Skin of body (tissue), 2 donors: ENCODE measurements around the gene GPSM1. TPM values are rescaled to one million over a fixed set of nuclear protein-coding genes. Genes with fewer than 3 reads are reported as not detected.

Experiments
- DNase-seq: peaks from one replicate; lab custom pipeline; 2025; lab: John Stamatoyannopoulos, UW
- total RNA-seq: library from RNA; depleted of rRNA; stranded (reverse); fragments of >200 nt; gene quantifications from one replicate; pipeline ENCODE4 v1.2.3, GENCODE V29; 2014

GPSM1 gene
- total RNA-seq, 1 donor from 2014 or later: 18.6 TPM

GRCh38 chr9:136373300-136374182 lies 46.2 kb downstream of the GPSM1 start, which contains the start of gene CARD9:
CARD9 (minus strand) TSS chr9:136373669; CDS start chr9:136372078, 1,591 bp downstream.
- DNase-seq: no peak

DNA sequence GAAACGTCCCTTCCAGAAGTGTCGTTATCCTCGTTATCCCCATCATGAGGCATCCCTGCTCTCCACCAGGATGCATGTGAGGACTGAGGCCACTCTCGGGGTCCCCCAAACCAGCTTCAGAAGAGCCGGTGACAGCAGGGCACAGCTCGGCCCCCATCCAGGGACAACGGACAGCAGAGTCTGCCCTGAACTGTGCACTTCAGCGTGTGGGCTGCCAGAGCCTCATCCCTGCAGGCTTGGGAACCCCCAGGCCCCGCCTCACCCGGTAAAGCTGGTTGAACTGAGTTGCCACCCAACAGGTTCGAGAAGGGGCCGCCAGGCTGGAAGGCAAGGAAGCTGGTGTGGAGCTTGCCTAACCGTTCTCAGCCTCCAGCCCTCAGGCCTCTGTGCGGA lies 46.8 kb downstream of the GPSM1 start:
- no peak for DNase-seq

DNA sequence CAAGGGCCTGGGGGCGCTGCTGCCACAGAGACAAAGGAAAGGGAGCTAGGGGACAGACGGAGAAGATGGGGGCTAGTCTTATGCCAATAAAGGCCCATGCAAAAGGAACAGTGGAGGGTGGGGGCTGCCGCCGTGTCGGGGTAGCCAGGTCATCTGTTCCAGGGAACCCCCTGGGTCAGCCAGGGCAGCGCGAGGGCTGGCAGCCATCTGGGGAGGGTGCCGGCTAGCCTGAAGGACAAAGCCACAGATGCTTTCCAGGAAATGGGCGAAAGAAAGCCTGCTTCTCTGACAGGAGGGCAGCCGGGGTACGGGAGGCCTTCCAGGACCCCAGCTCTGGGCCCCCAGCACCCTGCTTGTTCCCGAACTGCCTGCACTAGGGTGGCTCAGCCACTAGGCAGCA lies 47.8 kb downstream of the GPSM1 start:
- DNase-seq: no peak

- DNase-seq: no peak
Observed at GRCh38 chr9:136376457-136376856, 49.1 kb downstream of the GPSM1 start.

DNA sequence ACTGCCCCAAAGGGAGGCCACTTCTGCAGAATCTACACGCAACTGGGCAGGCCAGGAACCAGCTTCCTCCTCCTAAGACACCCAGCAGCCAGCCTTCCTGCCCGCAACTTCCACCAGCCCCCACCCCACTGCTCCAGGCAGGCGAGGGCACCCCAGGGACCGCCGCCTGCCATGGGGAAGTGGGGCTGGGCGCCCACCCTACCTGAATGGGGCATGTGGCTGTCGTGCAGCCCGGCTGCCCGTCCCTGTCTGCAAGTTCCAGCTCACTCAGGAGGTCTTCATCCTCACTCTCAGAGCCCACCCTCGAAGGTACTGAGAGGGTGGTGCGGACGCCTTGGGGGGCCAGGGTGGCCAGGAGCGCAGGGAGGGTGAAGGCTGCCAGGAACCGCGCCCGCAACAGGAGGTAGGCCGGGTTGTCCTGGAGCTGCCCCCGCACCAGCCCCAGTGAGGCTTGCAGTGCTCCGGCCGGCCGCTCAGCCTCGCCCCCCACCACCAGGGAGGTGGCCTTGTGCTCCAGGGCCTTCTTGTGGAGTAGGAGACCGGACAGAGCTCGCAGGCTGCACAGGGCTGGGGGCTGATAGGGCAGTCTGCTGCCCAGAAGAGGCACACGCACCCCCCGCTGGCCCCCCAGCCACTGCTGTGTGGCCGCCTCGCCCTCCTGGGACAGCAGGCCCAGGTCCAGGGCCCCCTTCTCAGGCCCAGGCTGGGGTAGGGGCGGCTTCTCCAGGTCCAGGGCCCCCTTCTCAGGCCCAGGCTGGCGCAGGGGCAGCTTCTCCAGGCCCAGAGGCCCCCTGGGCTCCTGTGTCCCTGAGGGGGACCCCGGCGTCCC lies 50.2 kb downstream of the GPSM1 start:
- no peak for DNase-seq

DNA sequence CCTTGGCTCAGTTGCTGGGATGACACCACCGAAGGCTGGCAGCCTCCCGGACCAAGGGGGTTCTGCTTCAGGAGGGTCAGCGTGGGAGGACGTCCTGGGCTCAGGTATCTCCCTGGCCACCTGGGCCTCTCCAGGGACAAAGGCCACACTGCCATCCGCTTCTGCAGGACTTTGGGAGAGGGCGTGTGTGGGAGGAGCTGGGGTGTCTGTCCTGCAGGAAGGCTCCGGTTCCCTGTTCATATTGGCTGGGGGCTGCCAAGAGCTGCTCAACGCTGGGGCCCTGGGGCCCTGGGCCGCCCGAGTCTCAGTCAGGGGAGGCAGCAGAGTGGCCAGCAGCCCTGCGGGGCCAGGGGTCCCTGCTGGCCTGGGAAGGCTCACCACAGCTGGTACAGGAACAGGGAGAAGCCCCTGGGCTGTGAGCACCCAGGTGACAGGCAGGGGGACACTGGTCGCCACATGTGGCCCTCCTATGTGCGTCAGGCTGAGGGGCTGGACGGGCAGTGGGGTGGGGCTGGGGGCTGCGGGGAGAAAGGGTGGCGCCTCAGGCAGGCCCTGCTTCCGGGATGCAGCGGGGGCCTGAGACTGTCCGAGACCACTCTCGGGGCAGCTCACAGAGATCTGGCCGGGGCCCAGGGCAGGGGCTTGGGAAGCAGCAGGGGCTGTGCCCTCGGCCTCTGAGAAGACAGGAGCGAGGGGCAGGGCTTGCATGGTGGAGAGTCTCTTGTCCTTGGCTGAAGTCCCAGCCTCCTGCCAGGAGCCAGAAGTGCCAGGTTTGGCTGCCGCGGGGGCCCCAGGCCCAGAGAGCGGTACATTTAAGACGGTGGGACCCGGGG lies 51.0 kb downstream of the GPSM1 start:
- DNase-seq: no peak

DNA sequence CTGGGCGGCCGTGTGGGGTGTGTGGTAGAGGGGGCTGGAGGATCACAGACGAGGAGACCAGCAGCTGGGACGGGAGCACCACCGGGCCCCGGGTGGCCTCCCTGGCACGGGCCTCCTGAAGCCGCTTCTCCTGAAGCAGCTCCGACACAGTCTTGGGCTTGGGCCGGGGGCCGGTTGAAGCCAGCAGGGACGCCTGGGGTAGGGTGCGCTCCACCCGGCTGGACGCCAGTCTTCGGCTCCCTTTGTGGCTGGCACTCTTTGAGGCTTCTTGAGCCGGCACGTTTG lies 51.6 kb downstream of the GPSM1 start:
- DNase-seq: no peak

DNA sequence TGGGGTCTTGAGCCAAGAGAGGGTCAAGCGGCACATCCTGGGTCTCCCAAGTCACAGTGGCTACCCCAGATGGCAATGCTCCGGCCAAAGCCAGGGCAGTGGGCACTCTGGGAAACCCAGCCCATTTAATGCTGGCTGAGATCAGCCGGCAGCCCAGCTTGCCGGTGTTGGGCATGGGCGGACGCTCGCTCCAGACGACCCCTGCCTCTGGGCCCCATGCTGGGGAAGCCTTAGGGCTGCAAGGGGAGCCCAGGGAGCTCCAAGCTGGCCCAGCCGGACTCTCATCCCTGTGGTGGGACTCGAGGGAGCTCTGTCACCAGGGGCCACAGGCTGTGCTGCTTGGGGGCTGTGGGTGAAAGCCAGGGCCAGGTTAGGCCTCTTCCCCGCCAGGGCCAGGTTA lies 52.1 kb downstream of the GPSM1 start:
- no peak for DNase-seq

- DNase-seq: no peak
Observed at GRCh38 chr9:136379891-136380290, 52.6 kb downstream of the GPSM1 start.

- no peak for DNase-seq
Observed at GRCh38 chr9:136380381-136380780, 53.0 kb downstream of the GPSM1 start.

GRCh38 chr9:136381311-136381710 lies 54.0 kb downstream of the GPSM1 start:
- no peak for DNase-seq

DNA sequence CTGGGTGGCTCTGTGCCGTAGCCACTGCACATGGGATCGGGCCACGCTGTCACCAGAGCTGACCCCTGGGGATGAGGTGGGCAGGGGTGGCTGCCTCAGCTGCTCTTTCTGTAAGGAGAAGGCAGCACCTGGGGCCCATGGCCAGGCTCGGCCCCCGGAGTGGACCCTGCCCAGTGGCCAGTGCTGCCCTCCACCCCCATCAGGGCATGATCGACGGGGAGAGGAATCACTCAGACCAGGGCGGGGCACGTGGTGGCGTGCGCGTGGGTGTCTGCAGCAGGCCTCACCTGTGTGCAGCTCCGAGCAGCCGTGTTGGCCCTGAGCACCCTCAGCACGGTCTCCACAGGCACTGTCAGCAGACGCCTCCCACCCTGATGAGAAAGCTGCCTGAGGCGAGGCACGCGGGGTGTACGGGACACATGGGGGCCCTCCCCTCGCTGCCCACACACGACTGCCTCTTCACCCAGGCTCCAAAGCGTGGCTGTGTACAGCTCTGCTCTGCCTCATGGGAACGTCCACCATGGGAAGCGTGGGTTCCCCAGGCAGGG lies 54.7 kb downstream of the GPSM1 start:
- no peak for DNase-seq

DNA sequence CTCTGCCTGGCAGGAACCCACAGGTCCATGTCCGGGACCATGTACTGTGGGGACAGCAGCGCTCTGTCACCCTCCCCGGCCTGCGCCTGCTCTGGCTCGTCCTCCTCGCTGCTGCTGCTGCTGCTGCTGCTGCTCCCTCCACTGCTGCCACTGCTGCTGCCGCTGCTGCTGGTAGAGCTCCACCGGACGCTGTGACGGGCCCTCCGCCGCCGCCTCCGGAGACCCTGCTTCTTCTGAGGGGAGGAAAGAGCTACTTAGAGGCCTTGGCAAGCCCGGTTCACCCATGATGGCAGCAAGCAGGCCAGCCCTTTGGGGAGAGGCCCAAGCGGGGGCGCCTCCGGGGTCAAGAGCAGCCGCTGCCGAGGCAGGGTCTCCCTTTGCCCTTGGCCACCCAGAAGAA lies 56.1 kb downstream of the GPSM1 start:
- no peak for DNase-seq

DNA sequence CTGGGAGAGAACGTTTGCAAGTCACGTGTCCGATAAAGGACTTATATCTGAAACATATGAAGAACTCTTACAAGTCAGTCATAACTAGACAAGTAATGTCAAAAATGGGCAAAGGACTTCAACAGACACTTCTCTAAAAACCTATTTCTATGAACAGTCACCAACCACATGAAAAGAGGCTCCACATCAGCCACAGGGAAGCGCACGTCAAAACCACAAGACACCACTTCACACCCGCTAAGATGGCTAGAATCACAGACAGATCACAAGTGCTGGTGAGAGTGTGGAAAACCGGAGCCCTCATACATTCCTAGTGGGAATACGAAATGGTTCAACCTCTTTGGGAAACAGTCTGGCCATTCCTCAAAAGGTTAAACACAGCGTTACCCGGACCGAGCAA lies 57.7 kb downstream of the GPSM1 start:
- DNase-seq: no peak

GRCh38 chr9:136386018-136386417 lies 58.7 kb downstream of the GPSM1 start:
- DNase-seq: no peak

- DNase-seq: no peak
Observed at GRCh38 chr9:136387217-136387616, 59.9 kb downstream of the GPSM1 start.

GRCh38 chr9:136389396-136389795 lies 62.1 kb downstream of the GPSM1 start:
- no peak for DNase-seq

DNA sequence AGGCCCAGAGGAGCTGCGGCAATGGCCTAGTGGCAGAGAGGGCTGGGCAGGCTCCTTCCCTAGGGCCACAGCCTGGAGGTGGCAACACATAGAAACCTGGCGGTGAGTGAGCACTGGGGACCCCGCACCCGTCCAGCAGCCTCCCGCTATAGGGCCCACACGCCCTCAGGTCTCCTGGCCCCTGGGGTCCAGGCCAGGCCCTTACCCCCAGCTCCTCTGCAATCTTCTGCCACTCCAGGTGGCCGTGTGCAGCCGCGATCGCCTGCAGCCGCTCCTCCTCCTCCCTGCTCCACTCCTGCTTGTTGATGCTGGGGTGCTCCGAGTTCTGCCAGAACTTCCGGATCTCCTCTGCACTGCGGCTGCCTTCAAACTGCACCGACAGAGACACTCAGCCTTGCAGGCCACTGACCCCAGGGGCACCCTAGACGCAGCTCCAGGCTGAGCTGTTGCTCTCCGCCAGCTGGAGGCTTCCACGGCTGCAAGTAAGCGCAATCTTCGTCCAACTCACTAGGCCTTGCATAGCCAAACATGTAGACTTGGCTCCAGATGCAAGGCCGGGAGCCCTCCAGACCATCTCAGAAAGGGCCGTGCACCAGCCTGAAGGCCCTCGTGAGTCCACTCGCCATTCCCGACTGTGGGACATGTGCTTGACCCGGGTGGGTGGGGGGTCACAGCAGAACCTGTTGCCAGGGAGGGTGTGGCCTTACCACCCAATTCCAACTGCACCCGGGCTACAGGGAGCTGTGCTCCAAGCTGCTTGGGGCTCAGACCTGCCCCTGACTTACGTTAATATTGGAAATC lies 64.6 kb downstream of the GPSM1 start:
- DNase-seq: no peak

- DNase-seq: no peak
Observed at GRCh38 chr9:136392538-136393449, 65.5 kb downstream of the GPSM1 start.

- DNase-seq: no peak
Observed at GRCh38 chr9:136393531-136393930, 66.2 kb downstream of the GPSM1 start.
